SK-N-SH (cell line): ENCODE measurements around the gene SERF2.

ENCODE experiments used
- CHD2 ChIP-seq: fragments of 150-350 bp; IDR thresholded peaks from 2 replicates; pipeline ENCODE4 v1.6.1; 2018; ENCODE audit warnings: low read length; ENCODE audit not compliant: partially characterized antibody
- POLR2AphosphoS5 ChIP-seq: IDR thresholded peaks from 2 replicates; pipeline ENCODE4 v1.6.1; 2012; ENCODE audit warnings: low read depth, low read length
- TF ChIP-seq, protein P1 (sequence below): fragments of 200-600 bp; sonication (generic); IDR thresholded peaks from 2 replicates; pipeline ENCODE4 v1.6.1; 2017; ENCODE audit warnings: antibody characterized with exemption, mild to moderate bottlenecking, moderate library complexity
- TF ChIP-seq, protein P2 (sequence below): IDR thresholded peaks from 2 replicates; pipeline ENCODE4 v1.4.0; 2012; ENCODE audit warnings: low read depth

DNA sequence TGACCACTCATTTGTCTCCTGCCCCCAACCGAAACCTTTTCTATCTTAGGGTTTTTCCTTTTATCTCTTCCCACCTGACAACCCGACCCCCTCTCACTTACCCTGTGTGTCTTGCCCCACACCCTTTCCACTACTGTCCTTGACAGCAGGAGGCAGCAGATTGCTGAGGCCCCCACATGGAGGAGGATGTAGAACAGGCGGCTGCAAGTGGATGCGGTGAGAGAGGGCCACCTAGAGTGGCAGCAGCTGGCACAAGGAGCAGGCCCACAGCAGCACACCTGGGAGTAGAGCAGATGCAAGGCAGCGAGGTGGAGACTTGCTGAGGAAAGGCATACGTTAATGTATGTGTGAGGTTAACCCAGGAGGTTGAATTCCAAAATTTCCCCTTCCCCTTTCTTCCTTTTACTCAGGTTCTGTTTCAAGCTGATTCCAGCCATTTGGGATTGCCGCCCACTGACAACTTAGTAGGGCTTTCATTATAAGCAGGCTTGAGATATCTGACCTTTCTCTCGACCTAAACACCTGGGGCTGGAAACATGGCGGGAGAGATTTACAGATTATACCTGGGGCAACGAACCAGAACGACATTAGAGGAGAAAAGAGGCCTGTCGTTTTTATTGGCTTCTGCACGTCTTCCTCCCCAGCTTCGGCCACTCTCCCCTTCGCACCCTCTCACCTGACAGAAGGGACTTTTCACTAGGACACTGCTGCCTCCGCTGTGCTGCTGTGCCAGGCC is 7.3 kb downstream of the SERF2 start:
- TF ChIP-seq POLR2AphosphoS5 (no peak), CHD2 (no peak)
- TF ChIP-seq, protein P1, sequence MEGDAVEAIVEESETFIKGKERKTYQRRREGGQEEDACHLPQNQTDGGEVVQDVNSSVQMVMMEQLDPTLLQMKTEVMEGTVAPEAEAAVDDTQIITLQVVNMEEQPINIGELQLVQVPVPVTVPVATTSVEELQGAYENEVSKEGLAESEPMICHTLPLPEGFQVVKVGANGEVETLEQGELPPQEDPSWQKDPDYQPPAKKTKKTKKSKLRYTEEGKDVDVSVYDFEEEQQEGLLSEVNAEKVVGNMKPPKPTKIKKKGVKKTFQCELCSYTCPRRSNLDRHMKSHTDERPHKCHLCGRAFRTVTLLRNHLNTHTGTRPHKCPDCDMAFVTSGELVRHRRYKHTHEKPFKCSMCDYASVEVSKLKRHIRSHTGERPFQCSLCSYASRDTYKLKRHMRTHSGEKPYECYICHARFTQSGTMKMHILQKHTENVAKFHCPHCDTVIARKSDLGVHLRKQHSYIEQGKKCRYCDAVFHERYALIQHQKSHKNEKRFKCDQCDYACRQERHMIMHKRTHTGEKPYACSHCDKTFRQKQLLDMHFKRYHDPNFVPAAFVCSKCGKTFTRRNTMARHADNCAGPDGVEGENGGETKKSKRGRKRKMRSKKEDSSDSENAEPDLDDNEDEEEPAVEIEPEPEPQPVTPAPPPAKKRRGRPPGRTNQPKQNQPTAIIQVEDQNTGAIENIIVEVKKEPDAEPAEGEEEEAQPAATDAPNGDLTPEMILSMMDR, result no peak
- TF ChIP-seq, protein P2, sequence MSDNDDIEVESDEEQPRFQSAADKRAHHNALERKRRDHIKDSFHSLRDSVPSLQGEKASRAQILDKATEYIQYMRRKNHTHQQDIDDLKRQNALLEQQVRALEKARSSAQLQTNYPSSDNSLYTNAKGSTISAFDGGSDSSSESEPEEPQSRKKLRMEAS, result no peak
